HepG2 (cell line): Measurements from ENCODE around the gene SMIM36. TPM values are rescaled to one million over a fixed set of nuclear protein-coding genes. Genes with fewer than 3 reads are reported as not detected.

Source experiments
- ASH2L ChIP-seq: fragments of 300-600, 200-600 bp; sonication (generic); IDR thresholded peaks from 2 replicates; pipeline ENCODE4 v1.7.0; 2017; ENCODE audit warnings: low read depth, mild to moderate bottlenecking, moderate library complexity, mixed read lengths, low read length; ENCODE audit not compliant: insufficient read length
- HNF4G ChIP-seq, 2 experiments: sonication (generic) in 1 of 2; formaldehyde crosslinking in 1 of 2; IDR thresholded peaks; 2 replicates each; pipeline versions ENCODE4 v1.4.0 to v1.6.1; 2011 to 2020; ENCODE audit warnings: borderline replicate concordance in 2 of 2, low read depth in 2 of 2, mild to moderate bottlenecking in 2 of 2, low read length in 1 of 2, missing genetic modification reagents in 1 of 2, moderate library complexity in 1 of 2
- KDM3A ChIP-seq: IDR thresholded peaks from 2 replicates; pipeline ENCODE4 v1.6.1; 2018; ENCODE audit warnings: low read depth, missing compliant biosample characterization
- KLF16 ChIP-seq, 2 experiments: sonication (generic) in 1 of 2; formaldehyde crosslinking in 1 of 2; IDR thresholded peaks; 2 replicates each; pipeline versions ENCODE4 v1.6.1 to v1.8.0; 2016 to 2023; ENCODE audit warnings: missing genetic modification reagents in 2 of 2, missing compliant biosample characterization in 1 of 2
- MED1 ChIP-seq: sonication (generic); formaldehyde crosslinking; IDR thresholded peaks from 2 replicates; pipeline ENCODE4 v1.4.0; 2020; ENCODE audit warnings: missing genetic modification reagents
- PHF21A ChIP-seq: sonication (generic); formaldehyde crosslinking; IDR thresholded peaks from 2 replicates; pipeline ENCODE4 v1.5.0; 2020; ENCODE audit warnings: mild to moderate bottlenecking, missing genetic modification reagents
- POLR2A ChIP-seq, 2 experiments: IDR thresholded peaks; 2 replicates each; pipeline ENCODE4 v1.6.1; 2011; ENCODE audit warnings: low read depth in 2 of 2, low read length in 2 of 2, mild to moderate bottlenecking in 1 of 2, moderate library complexity in 1 of 2; ENCODE audit not compliant: insufficient read depth in 1 of 2
- ZFP36 ChIP-seq: fragments of 150-350 bp; IDR thresholded peaks from 2 replicates; pipeline ENCODE4 v1.6.1; 2018; ENCODE audit warnings: borderline replicate concordance, low read length, low read depth; ENCODE audit not compliant: partially characterized antibody
- ZNF720 ChIP-seq: sonication (generic); formaldehyde crosslinking; IDR thresholded peaks from 2 replicates; pipeline ENCODE4 v1.4.0; 2020; ENCODE audit warnings: missing genetic modification reagents
- polyA plus RNA-seq, 8 experiments: library from polyadenylated mRNA; depleted of rRNA in 3 of 8; stranded (reverse) in 7 of 8; unstranded in 1 of 8; fragments of >200 nt; fragmentation: Illumina TruSeq in 4 of 8; extraction: Trizol in 4 of 8; gene quantifications; 2 replicates each; pipeline versions ENCODE4 v1.2.1 to v1.2.3, GENCODE V29; 2011 to 2016; ENCODE audit warnings: low read depth in 4 of 8, missing spikeins in 1 of 8, mixed read lengths in 1 of 8; ENCODE audit not compliant: insufficient read depth in 1 of 8
- total RNA-seq, 5 experiments: library from RNA; depleted of rRNA; stranded (reverse); fragments of >200 nt; fragmentation: Illumina TruSeq; extraction: Trizol; gene quantifications; 2 replicates each; pipeline ENCODE4 v1.2.3, GENCODE V29; 2016; ENCODE audit warnings: low read depth in 1 of 5
- TF ChIP-seq, protein P1 (sequence below): sonication (generic); formaldehyde crosslinking; IDR thresholded peaks from 2 replicates; pipeline ENCODE4 v1.4.0; 2020; ENCODE audit warnings: low read depth, missing genetic modification reagents
- TF ChIP-seq, protein P2 (sequence below): IDR thresholded peaks from 2 replicates; pipeline ENCODE4 v1.6.1; 2016; ENCODE audit warnings: low read depth, borderline replicate concordance
- TF ChIP-seq, protein P3 (sequence below): IDR thresholded peaks from 2 replicates; pipeline ENCODE4 v1.6.1; 2016; ENCODE audit warnings: missing biosample characterization, missing genetic modification reagents, low read depth
- TF ChIP-seq, protein P4 (sequence below): sonication (generic); formaldehyde crosslinking; IDR thresholded peaks from 2 replicates; pipeline ENCODE4 v1.5.1; 2020; ENCODE audit warnings: mild to moderate bottlenecking, missing genetic modification reagents, borderline replicate concordance

Gene SMIM36
- total and polyA plus RNA-seq, 2 of the 13 experiments (the other 11 are each of a cell fraction or from before 2014, with no cell fraction given): not detected

DNA sequence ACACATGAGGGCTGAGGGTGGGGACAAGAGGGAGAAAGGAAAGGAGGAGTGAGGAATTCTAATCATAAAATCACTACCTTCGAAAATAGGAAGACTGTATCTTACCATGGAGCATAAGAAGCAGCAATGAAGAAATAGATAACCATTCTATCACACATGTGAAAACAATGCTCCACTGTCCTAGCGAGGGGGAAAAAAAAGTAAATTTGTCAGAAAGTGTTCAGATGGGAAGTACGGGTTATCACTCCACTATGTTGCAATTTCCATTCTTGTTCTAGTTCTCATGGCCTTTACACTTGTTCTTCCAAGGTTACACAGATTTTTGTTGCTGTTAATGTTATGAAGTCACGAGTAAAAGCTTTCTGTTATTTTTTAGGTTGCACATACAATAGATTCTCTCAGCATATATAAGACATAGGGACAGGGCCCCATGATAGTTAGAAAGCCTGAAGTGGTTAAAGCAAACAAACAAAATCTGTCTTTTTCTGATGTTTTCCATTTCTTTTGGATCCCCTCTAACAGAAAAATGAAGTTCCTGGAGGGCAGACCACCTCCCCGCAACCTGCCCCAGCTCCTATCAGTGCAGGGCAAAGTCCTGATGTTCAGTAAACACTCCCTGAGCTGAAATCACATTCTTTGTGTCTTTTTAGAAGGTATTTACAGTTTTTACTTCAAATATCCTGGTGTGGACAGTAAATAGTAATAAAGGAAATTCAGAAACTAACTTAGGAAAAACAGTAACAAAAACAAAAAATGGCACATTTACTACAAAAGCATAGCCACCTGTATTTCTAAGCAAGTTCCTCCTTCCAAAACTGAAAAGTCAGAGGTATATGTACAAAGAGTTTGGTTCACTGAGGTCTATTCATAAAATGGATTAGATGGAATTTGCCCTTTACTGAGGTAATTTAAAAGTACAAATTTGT lies 103.3 kb downstream of the SMIM36 start (continued):
- TF ChIP-seq, protein P1, sequence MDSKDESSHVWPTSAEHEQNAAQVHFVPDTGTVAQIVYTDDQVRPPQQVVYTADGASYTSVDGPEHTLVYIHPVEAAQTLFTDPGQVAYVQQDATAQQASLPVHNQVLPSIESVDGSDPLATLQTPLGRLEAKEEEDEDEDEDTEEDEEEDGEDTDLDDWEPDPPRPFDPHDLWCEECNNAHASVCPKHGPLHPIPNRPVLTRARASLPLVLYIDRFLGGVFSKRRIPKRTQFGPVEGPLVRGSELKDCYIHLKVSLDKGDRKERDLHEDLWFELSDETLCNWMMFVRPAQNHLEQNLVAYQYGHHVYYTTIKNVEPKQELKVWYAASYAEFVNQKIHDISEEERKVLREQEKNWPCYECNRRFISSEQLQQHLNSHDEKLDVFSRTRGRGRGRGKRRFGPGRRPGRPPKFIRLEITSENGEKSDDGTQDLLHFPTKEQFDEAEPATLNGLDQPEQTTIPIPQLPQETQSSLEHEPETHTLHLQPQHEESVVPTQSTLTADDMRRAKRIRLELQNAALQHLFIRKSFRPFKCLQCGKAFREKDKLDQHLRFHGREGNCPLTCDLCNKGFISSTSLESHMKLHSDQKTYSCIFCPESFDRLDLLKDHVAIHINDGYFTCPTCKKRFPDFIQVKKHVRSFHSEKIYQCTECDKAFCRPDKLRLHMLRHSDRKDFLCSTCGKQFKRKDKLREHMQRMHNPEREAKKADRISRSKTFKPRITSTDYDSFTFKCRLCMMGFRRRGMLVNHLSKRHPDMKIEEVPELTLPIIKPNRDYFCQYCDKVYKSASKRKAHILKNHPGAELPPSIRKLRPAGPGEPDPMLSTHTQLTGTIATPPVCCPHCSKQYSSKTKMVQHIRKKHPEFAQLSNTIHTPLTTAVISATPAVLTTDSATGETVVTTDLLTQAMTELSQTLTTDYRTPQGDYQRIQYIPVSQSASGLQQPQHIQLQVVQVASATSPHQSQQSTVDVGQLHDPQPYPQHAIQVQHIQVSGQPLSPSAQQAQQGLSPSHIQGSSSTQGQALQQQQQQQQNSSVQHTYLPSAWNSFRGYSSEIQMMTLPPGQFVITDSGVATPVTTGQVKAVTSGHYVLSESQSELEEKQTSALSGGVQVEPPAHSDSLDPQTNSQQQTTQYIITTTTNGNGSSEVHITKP: no peak
- TF ChIP-seq KDM3A (CRISPR knock-in tag) (peak; percentile 62; the same call in 1 of the 2 replicates), MED1 (peak; percentile 95), PHF21A (peak; percentile 83), HNF4G (IDR thresholded peaks at IDR 0.05; ENCODE audit: borderline replicate concordance, low read depth, low read length) (peak; percentile 94), HNF4G (CRISPR knock-in tag; IDR thresholded peaks at IDR 0.05; ENCODE audit: borderline replicate concordance, low read depth) (peak; percentile 90; the same call in 1 of the 2 replicates), POLR2A (IDR thresholded peaks at IDR 0.05; ENCODE audit: insufficient read depth in 1 of 2, low read depth in 2 of 2, low read length in 2 of 2) (no peak; a peak in 1 of 4 replicates), ASH2L (peak; percentile 100), ZNF720 (CRISPR knock-in tag) (no peak), ZFP36 (no peak), KLF16 (CRISPR knock-in tag; IDR thresholded peaks at IDR 0.05) (peak in 1 of 2 experiments; percentile 42; a peak in 1 of 4 replicates)
- TF ChIP-seq, protein P2, sequence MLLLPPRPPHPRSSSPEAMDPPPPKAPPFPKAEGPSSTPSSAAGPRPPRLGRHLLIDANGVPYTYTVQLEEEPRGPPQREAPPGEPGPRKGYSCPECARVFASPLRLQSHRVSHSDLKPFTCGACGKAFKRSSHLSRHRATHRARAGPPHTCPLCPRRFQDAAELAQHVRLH (CRISPR knock-in tag): peak; percentile 29; the same call in 1 of the 2 replicates
- TF ChIP-seq, protein P3, sequence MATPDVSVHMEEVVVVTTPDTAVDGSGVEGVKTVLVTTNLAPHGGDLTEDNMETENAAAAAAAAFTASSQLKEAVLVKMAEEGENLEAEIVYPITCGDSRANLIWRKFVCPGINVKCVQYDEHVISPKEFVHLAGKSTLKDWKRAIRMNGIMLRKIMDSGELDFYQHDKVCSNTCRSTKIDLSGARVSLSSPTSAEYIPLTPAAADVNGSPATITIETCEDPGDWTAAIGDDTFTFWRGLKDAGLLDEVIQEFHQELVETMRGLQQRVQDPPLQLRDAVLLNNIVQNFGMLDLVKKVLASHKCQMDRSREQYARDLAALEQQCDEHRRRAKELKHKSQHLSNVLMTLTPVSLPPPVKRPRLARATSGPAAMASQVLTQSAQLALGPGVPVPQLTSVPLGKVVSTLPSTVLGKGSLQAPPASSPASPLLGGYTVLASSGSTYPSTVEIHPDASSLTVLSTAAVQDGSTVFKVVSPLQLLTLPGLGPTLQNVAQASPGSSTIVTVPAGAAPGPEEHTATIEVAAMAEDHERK (CRISPR knock-in tag): no peak
- TF ChIP-seq, protein P4, sequence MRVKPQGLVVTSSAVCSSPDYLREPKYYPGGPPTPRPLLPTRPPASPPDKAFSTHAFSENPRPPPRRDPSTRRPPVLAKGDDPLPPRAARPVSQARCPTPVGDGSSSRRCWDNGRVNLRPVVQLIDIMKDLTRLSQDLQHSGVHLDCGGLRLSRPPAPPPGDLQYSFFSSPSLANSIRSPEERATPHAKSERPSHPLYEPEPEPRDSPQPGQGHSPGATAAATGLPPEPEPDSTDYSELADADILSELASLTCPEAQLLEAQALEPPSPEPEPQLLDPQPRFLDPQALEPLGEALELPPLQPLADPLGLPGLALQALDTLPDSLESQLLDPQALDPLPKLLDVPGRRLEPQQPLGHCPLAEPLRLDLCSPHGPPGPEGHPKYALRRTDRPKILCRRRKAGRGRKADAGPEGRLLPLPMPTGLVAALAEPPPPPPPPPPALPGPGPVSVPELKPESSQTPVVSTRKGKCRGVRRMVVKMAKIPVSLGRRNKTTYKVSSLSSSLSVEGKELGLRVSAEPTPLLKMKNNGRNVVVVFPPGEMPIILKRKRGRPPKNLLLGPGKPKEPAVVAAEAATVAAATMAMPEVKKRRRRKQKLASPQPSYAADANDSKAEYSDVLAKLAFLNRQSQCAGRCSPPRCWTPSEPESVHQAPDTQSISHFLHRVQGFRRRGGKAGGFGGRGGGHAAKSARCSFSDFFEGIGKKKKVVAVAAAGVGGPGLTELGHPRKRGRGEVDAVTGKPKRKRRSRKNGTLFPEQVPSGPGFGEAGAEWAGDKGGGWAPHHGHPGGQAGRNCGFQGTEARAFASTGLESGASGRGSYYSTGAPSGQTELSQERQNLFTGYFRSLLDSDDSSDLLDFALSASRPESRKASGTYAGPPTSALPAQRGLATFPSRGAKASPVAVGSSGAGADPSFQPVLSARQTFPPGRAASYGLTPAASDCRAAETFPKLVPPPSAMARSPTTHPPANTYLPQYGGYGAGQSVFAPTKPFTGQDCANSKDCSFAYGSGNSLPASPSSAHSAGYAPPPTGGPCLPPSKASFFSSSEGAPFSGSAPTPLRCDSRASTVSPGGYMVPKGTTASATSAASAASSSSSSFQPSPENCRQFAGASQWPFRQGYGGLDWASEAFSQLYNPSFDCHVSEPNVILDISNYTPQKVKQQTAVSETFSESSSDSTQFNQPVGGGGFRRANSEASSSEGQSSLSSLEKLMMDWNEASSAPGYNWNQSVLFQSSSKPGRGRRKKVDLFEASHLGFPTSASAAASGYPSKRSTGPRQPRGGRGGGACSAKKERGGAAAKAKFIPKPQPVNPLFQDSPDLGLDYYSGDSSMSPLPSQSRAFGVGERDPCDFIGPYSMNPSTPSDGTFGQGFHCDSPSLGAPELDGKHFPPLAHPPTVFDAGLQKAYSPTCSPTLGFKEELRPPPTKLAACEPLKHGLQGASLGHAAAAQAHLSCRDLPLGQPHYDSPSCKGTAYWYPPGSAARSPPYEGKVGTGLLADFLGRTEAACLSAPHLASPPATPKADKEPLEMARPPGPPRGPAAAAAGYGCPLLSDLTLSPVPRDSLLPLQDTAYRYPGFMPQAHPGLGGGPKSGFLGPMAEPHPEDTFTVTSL (CRISPR knock-in tag): peak; percentile 97; the same call in 1 of the 2 replicates
